ENCODE measurements around the gene PRKAR1B.
"Not testable (repeated sequence)": the region's sequence is repeated elsewhere in the genome, so short reads cannot be mapped to it uniquely, and the experiment has no call there.

PRKAR1B gene

GRCh38 chr7:630111-630511 lies 97.0 kb downstream of the PRKAR1B start:
- DNase-seq (ENCODE audit: insufficient read length, low spot score): no peak

DNA sequence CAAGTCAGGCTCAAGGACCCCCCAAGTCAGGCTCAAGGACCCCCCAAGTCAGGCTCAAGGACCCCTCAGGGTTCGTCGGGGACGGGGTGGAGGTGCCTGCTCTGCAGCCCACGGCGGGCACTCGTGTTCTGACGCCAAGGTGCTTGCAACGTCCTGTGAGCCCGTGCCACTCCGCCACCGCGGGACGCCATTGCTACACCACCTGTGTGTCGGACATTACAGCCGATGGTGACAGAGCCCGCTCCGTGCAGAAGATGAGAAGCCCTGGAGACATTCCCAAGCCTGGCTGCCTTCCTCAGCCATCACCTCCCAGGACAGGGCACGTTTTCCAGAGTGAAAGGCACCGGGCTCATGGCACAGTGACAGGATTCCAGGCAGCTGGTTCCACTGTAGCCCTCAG lies 98.3 kb downstream of the PRKAR1B start:
- no peak for DNase-seq (ENCODE audit: insufficient read length, low spot score)
- FAIRE-seq: no peak

More at GRCh38 chr7:630111-630511, 97.0 kb downstream of the PRKAR1B start:
- no peak for FAIRE-seq

GRCh38 chr7:628402-628763 lies 98.7 kb downstream of the PRKAR1B start:
- DNase-seq (ENCODE audit: insufficient read length, low spot score) (no peak), FAIRE-seq (no peak)

- no peak for FAIRE-seq
- DNase-seq (ENCODE audit: insufficient read length, low spot score): no peak
These were observed 99.2 kb downstream of the PRKAR1B start for GRCh38 chr7:627661-628401.

DNA sequence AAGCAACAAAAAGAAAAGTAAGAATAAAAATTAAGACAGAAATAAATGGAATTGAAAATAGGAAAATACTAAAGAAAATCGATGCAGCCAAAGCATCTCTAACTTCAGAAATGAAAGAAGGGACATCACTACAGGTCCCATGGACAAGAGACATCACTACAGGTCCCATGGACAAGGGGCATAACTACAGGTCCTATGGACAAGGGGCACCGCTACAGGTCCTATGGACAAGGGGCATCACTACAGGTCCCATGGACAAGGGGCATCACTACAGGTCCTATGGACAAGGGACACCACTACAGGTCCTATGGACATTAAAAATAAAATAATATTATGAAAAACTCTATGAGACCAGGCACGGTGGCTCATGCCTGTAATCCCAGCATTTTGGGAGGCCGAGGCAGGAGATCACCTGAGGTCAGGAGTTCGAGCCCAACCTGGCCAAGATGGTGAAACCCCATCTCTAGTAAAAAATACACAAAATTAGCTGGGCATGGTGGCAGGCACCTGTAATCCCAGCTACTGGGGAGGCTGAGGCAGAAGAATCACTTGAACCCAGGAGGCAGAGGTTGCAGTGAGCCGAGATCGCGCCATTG lies 101.6 kb downstream of the PRKAR1B start:
- FAIRE-seq: no peak
- no peak for DNase-seq (ENCODE audit: insufficient read length, low spot score)

DNA sequence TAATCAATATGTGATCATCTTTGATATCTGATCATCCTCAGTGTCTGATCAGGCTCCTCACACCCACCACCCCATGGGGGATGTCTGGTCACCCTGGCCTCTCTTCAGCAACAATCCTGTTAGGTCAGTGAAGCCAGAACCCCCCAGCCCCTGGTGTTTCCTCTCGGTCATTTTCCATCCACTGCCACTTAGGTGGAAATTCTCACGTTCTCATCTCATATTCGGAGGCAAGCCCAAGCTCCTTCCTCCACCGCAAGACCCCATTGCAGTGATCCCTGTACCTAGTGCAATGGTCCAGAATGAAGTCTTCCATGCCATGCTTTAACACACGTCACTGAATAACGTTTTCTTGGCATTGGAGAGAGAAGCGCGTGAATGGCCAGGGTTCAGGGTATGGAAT lies 103.6 kb downstream of the PRKAR1B start:
- DNase-seq (ENCODE audit: insufficient read length, low spot score) (no peak), FAIRE-seq (no peak)

DNA sequence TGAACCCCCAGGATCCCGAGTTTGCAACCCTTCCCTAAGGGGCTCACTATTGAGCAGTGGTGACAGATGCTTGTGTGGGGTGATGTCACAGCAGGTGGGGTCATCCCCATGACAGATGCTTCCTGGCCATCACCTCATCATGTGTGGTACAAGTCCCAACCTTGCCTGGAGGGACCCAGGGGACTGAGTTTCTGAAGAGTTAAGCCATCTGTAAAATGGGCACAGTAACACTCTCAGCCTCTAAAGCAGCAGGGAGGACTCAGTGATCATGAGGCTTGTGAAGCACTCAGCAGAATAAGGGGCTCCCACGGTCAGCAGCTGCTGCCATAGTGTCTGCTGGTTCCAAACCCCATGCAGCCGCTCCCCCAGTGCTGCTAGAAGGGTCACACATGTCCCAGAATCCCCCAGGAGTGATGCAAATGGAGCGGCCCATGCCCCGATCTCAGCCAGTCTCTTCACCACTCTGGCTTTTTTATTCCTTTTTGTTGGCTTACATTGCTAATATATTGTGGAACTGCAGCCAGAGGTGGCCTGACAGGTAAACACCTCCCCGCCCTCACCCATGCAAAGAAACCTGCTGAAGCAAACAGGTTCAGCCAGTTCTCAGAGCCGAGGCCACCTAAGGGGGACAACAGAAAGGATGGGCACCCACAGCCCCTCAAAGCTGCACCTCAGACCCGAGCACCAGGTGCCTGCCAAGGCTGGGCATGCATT lies 105.4 kb downstream of the PRKAR1B start:
- no peak for DNase-seq (ENCODE audit: insufficient read length, low spot score)
- no peak for FAIRE-seq

DNA sequence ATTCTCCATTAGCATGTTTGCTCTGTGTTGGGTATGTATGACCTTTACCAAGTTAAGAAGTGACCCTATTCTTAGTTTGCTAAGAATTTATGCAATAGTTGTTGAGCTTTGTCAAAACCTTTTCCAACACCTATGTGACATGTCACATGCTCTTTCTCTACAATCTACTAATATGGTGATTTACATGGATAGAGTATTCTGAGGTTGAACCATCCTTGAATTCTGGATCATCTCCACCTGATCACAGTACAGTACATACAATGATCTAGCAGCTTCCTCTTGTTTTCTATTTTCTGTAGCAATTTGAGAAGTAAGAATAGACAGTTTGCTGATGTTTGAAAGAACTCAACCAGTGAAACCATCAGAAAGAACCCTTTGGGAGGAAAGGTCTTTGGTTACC lies 106.2 kb downstream of the PRKAR1B start:
- DNase-seq (ENCODE audit: insufficient read length, low spot score): no peak
- FAIRE-seq: no peak

- FAIRE-seq: no peak
- no peak for DNase-seq (ENCODE audit: insufficient read length, low spot score)
These were observed 107.0 kb downstream of the PRKAR1B start for GRCh38 chr7:620056-620455.

DNA sequence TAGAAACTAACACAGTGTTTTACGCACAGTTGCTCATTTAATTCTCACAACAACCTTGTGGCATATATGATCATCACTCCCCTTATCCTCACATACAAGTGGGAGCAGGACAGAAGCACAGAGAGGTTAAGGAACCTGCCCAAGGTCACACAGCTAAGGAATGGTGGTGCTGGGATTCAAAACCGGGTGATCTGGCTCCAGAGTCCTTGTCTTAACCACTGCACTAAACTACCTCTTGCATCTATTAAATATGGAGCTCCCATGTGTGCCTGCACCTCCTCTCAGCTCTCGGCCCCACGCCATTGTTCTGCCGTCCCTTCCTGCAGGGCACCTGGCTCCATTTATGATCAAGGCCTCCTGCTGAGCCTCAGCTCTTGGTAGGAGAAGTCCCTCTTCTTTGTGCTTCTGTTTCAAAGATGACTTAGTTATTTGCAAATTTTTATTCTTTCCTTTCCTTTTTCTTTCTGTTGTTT lies 107.7 kb downstream of the PRKAR1B start:
- FAIRE-seq (no peak), DNase-seq (ENCODE audit: insufficient read length, low spot score) (no peak)

- no peak for DNase-seq (ENCODE audit: insufficient read length, low spot score)
- no peak for FAIRE-seq
These were observed 108.3 kb downstream of the PRKAR1B start for GRCh38 chr7:618539-619367.

GRCh38 chr7:617614-618538 lies 109.2 kb downstream of the PRKAR1B start:
- DNase-seq (ENCODE audit: insufficient read length, low spot score): no peak
- no peak for FAIRE-seq

GRCh38 chr7:613442-614140 lies 113.5 kb downstream of the PRKAR1B start:
- FAIRE-seq: no peak
- no peak for DNase-seq (ENCODE audit: insufficient read length, low spot score)

DNA sequence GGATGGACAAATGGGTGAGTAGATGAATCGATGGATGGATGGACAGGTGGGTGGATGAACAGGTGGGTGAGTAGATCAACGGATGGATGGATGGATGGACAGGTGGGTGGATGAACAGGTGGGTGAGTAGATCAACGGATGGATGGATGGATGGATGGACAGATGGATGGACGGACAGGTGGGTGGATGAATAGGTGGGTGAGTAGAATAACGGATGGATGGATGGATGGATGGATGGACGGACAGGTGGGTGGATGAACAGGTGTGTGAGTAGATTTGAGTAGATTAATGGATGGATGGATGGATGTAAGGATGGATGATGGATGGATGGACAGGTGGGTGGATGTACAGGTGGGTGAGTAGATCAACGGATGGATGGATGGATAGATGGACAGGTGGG lies 115.2 kb downstream of the PRKAR1B start:
- not testable (repeated sequence) for DNase-seq (ENCODE audit: insufficient read length, low spot score); FAIRE-seq

DNA sequence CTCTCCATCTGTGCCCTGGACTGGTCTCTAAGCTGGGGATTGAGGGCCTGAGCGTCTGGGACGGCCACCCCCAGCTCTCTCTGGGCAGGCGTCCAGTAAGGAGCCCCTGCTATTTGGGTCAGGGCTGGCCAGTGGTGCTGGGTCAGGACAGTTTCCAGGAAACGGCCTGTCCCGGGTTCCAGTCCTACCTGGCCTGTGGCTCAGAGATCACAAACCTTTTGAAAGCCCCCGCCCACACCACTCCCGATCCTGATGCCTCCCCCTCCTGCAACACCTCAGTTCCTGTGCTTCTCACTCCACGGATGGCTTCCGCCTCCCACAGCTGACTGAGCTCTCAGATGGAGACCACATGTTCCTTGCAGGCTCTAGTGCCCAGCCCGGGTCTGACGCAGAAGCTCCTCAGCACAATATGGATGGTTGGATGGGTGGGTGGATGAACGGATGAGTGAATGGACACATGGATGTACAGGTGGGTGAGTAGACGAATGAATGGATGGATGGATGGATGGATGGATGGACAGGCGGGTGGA lies 115.7 kb downstream of the PRKAR1B start:
- no peak for FAIRE-seq
- DNase-seq (ENCODE audit: insufficient read length, low spot score): no peak

- FAIRE-seq: no peak
- no peak for DNase-seq (ENCODE audit: insufficient read length, low spot score)
These were observed 116.4 kb downstream of the PRKAR1B start for GRCh38 chr7:610531-611280.

- FAIRE-seq: no peak
- DNase-seq (ENCODE audit: insufficient read length, low spot score): no peak
These were observed 116.9 kb downstream of the PRKAR1B start for GRCh38 chr7:610141-610530.

DNA sequence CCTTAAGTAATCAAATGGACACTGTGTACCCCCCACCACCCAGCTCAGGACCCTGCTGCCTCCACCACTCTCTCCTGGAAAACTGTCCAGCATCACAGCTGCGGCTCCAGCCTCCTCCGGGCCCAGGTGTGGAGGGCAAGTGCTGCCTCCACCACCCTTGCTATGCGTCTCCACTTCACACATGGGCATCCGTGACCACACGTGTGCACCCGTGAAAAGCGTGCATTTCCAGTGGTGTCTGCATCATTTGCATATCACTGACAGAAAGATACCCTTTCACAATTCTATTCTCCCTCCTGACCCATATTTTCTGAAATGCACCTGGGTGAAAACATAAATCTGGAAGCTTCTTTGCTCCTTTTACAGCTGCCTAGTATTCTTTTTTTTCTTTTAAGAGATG lies 117.7 kb downstream of the PRKAR1B start:
- DNase-seq (ENCODE audit: insufficient read length, low spot score) (no peak), FAIRE-seq (no peak)
